HUES6 (cell line): ENCODE measurements around the gene ANKZF1.

ENCODE experiments used
- H3K27ac ChIP-seq: 2 replicates; pipeline ENCODE4 v1.7.0; 2013; ENCODE audit warnings: low read depth, mild to moderate bottlenecking, low read length, inconsistent platforms
- H3K27me3 ChIP-seq: 2 replicates; pipeline ENCODE4 v1.6.1; 2013; ENCODE audit warnings: low read length; ENCODE audit not compliant: control insufficient read depth, insufficient read depth
- H3K36me3 ChIP-seq: 2 replicates; pipeline ENCODE4 v1.6.1; 2013; ENCODE audit warnings: low read length; ENCODE audit not compliant: control insufficient read depth, insufficient read depth
- H3K4me1 ChIP-seq: 2 replicates; pipeline ENCODE4 v1.6.1; 2013; ENCODE audit warnings: low read length; ENCODE audit not compliant: control insufficient read depth, insufficient read depth
- H3K4me3 ChIP-seq: 2 replicates; pipeline ENCODE4 v1.5.1; 2013; ENCODE audit warnings: low read depth, low read length
- H3K9ac ChIP-seq: one replicate; pipeline ENCODE4 v1.6.1; 2013; ENCODE audit warnings: mild to moderate bottlenecking, low read length
- H3K9me3 ChIP-seq: 2 replicates; pipeline ENCODE4 v1.6.1; 2013; ENCODE audit warnings: low read depth, low read length; ENCODE audit not compliant: control insufficient read depth, insufficient read depth

ANKZF1 gene, protein sequence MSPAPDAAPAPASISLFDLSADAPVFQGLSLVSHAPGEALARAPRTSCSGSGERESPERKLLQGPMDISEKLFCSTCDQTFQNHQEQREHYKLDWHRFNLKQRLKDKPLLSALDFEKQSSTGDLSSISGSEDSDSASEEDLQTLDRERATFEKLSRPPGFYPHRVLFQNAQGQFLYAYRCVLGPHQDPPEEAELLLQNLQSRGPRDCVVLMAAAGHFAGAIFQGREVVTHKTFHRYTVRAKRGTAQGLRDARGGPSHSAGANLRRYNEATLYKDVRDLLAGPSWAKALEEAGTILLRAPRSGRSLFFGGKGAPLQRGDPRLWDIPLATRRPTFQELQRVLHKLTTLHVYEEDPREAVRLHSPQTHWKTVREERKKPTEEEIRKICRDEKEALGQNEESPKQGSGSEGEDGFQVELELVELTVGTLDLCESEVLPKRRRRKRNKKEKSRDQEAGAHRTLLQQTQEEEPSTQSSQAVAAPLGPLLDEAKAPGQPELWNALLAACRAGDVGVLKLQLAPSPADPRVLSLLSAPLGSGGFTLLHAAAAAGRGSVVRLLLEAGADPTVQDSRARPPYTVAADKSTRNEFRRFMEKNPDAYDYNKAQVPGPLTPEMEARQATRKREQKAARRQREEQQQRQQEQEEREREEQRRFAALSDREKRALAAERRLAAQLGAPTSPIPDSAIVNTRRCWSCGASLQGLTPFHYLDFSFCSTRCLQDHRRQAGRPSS

DNA sequence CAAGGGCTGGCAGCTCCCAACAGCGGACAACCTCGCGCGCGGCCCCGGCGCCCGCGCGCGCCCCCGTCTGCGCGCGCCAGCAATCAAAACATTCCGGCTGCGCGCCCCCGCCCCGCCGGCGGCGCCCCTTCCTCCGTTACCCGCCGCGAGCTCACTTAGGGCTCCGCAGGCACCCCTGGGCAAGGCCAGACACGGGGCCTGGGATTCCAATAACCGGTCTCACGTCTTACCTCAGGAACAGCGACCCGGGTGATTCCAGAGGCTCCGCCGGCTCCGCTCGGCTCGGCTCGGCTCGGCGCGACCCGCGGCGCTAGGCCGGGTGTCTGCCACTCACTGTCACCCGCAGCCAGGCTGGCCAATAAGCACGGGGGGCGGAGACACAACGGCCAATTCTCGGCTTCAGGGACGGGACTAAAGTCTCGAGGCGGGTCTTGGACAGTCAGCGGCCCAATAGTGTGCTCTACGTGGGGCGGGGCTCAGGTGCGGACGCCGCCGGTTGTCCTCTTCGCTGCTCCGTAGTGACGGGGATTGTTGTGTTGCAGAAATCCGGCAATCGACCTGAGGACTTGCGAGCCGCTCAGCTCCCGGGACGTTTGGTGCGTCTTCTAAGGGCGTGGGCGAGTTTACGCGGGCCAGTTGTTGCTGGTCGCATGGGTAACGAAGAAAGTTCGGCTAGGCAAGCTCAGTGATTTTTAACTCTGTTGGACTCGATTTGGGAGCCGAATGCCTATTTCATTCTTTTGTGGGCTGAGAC, at the start of gene ANKZF1, which contains the start of gene ATG9A:
TSS of gene ANKZF1 (plus strand) at position 502 of the 754 bp plus-strand sequence. CDS start 452 bp downstream, outside the sequence.
TSS of gene ATG9A (minus strand) at position 332 of the 754 bp plus-strand sequence. CDS start 1,612 bp downstream, outside the sequence.
- Histone ChIP-seq H3K4me1 (peaks cover 11% of the 10 kb centered on the region; the same call in 1 of the 2 replicates), H3K9ac (peak within 1 kb of the TSS; percentile 72), H3K4me3 (peak within 1 kb of the TSS; percentile 74), H3K36me3 (peaks cover 52% of the 10 kb centered on the region), H3K9me3 (no peaks in the 10 kb centered on the region), H3K27me3 (no peaks in the 10 kb centered on the region), H3K27ac (peak within 1 kb of the TSS; percentile 60)

DNA sequence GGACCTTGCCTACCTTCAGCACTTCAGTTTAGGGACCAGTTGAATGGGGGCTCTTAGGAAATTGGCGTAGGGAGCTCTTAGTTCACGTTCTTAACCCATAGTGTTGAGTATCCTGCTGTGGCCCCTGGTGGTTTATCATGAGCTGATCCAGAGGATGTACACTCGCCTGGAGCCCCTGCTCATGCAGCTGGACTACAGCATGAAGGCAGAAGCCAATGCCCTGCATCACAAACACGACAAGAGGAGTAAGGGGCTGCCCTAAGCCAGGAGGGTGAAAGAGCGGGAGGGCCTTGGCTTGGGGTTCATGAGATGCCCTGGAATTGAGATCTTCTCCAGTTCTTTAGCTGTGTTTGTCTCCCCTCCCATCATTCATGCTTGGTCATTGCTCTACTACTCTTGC, 48.6 kb upstream of the ANKZF1 start:
- no peaks in the 10 kb centered on the region for H3K27me3 ChIP-seq
- H3K27ac ChIP-seq: no peak overlapping the region
- H3K9me3 ChIP-seq: no peaks in the 10 kb centered on the region
- H3K9ac ChIP-seq: no peak overlapping the region
- H3K4me3 ChIP-seq: no peak overlapping the region
- peaks cover 8% of the 10 kb centered on the region for H3K4me1 ChIP-seq
- peaks cover 49% of the 10 kb centered on the region for H3K36me3 ChIP-seq

GRCh38 chr2:219181531-219181930, 48.1 kb upstream of the ANKZF1 start:
- H3K36me3 ChIP-seq: peaks cover 49% of the 10 kb centered on the region
- no peak overlapping the region for H3K9ac ChIP-seq
- H3K27ac ChIP-seq: no peak overlapping the region
- no peaks in the 10 kb centered on the region for H3K27me3 ChIP-seq
- H3K9me3 ChIP-seq: no peaks in the 10 kb centered on the region
- no peak overlapping the region for H3K4me3 ChIP-seq
- H3K4me1 ChIP-seq: peaks cover 6% of the 10 kb centered on the region

GRCh38 chr2:219182331-219183150, 47.1 kb upstream of the ANKZF1 start:
- H3K27ac ChIP-seq: no peak overlapping the region

GRCh38 chr2:219183151-219183772, 46.3 kb upstream of the ANKZF1 start:
- Histone ChIP-seq H3K27me3 (no peaks in the 10 kb centered on the region), H3K27ac (no peak overlapping the region), H3K36me3 (peaks cover 49% of the 10 kb centered on the region), H3K9ac (no peak overlapping the region), H3K9me3 (no peaks in the 10 kb centered on the region), H3K4me1 (peaks cover 6% of the 10 kb centered on the region), H3K4me3 (no peak overlapping the region)

More at GRCh38 chr2:219182331-219183150, 47.1 kb upstream of the ANKZF1 start:
- Histone ChIP-seq H3K4me1 (peaks cover 6% of the 10 kb centered on the region), H3K9me3 (no peaks in the 10 kb centered on the region), H3K27me3 (no peaks in the 10 kb centered on the region), H3K9ac (no peak overlapping the region), H3K36me3 (peaks cover 49% of the 10 kb centered on the region), H3K4me3 (no peak overlapping the region)

DNA sequence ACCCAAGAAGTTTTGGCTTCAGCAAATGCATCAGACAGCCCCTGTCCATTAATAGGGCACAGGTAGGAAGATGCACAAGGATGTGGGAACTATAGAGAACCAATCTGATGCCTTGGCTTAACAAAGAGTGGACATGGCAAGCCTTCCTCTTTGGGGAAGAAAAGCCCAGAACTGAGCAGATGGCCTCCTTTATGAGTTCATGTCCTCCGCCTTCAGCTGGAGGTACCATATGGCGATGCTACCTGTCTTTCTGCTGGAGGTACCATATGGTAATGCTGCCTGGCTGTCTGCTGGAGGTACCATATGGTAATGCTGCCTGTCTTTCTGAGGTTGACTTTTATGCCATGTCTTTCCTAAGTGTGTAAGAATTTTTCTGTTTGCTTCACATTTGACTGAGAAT, 45.5 kb upstream of the ANKZF1 start:
- Histone ChIP-seq H3K4me1 (peaks cover 1% of the 10 kb centered on the region; the same call in 1 of the 2 replicates), H3K36me3 (peaks cover 49% of the 10 kb centered on the region), H3K4me3 (no peak overlapping the region), H3K27ac (no peak overlapping the region), H3K27me3 (no peaks in the 10 kb centered on the region), H3K9me3 (no peaks in the 10 kb centered on the region), H3K9ac (no peak overlapping the region)

- Histone ChIP-seq H3K27ac (no peak overlapping the region), H3K9me3 (no peaks in the 10 kb centered on the region), H3K4me3 (no peak overlapping the region), H3K36me3 (peaks cover 25% of the 10 kb centered on the region), H3K4me1 (no peaks in the 10 kb centered on the region), H3K9ac (no peak overlapping the region), H3K27me3 (no peaks in the 10 kb centered on the region)
Observed at GRCh38 chr2:219186754-219187456, 42.7 kb upstream of the ANKZF1 start.

GRCh38 chr2:219197388-219197787, 32.2 kb upstream of the ANKZF1 start:
- H3K27me3 ChIP-seq: no peaks in the 10 kb centered on the region
- no peaks in the 10 kb centered on the region for H3K9me3 ChIP-seq
- no peaks in the 10 kb centered on the region for H3K4me1 ChIP-seq
- no peak overlapping the region for H3K27ac ChIP-seq
- no peak overlapping the region for H3K9ac ChIP-seq
- H3K4me3 ChIP-seq: no peak overlapping the region
- H3K36me3 ChIP-seq: no peaks in the 10 kb centered on the region

- no peaks in the 10 kb centered on the region for H3K36me3 ChIP-seq
- no peaks in the 10 kb centered on the region for H3K27me3 ChIP-seq
- no peaks in the 10 kb centered on the region for H3K9me3 ChIP-seq
- H3K9ac ChIP-seq: no peak overlapping the region
- H3K27ac ChIP-seq: no peak overlapping the region
- H3K4me3 ChIP-seq: no peak overlapping the region
- no peaks in the 10 kb centered on the region for H3K4me1 ChIP-seq
Observed at GRCh38 chr2:219198974-219199373, 30.6 kb upstream of the ANKZF1 start.
